Keratinocyte (primary cell): ENCODE measurements around the gene PHF14. TPM values are rescaled to one million over a fixed set of nuclear protein-coding genes. Genes with fewer than 3 reads are reported as not detected.

ENCODE experiments used
- DNase-seq: peaks from one replicate; pipeline ENCODE4 v3.0.0-alpha.2; 2011; ENCODE audit warnings: low read depth, missing footprints, low spot score
- FAIRE-seq: peaks from 2 replicates; lab custom pipeline; 2011; peaks lifted over from hg19 to GRCh38; lab: Jason Lieb, UNC
- H2AFZ ChIP-seq: 2 replicates; pipeline ENCODE4 v1.6.0; 2012; ENCODE audit warnings: low read length, control low read depth, inconsistent platforms; ENCODE audit not compliant: control insufficient read depth
- H3K27ac ChIP-seq: 2 replicates; pipeline ENCODE4 v1.5.1; 2011; ENCODE audit warnings: low read length; ENCODE audit not compliant: control insufficient read depth, insufficient read depth
- H3K27me3 ChIP-seq: 3 replicates; pipeline ENCODE4 v1.6.0; 2011; ENCODE audit warnings: low read length; ENCODE audit not compliant: control insufficient read depth, insufficient read depth; ENCODE audit errors: extremely low read depth
- H3K36me3 ChIP-seq, 2 experiments: 2 replicates in 1 of 2; 3 replicates in 1 of 2; pipeline ENCODE4 v1.5.1; 2011; ENCODE audit warnings: low read length in 2 of 2, mild to moderate bottlenecking in 1 of 2; ENCODE audit not compliant: control insufficient read depth in 2 of 2, insufficient read depth in 2 of 2; ENCODE audit errors: extremely low read depth in 1 of 2
- H3K4me1 ChIP-seq: 3 replicates; pipeline ENCODE4 v1.5.1; 2011; ENCODE audit warnings: low read length; ENCODE audit not compliant: control insufficient read depth, insufficient read depth; ENCODE audit errors: extremely low read depth
- H3K4me2 ChIP-seq: 3 replicates; pipeline ENCODE4 v1.6.0; 2011; ENCODE audit warnings: low read depth, low read length; ENCODE audit not compliant: control insufficient read depth, insufficient read depth; ENCODE audit errors: extremely low read depth
- H3K4me3 ChIP-seq, 3 experiments: fragments of 200-600 bp in 1 of 3; sonication (generic) in 1 of 3; 2 replicates in 2 of 3; 3 replicates in 1 of 3; pipeline ENCODE4 v1.5.1; 2011 to 2016; ENCODE audit warnings: low read length in 3 of 3, mild to moderate bottlenecking in 3 of 3, control low read depth in 2 of 3, inconsistent platforms in 1 of 3, low read depth in 1 of 3, mixed read lengths in 1 of 3, mixed run types in 1 of 3, moderate library complexity in 1 of 3; ENCODE audit not compliant: control insufficient read depth in 2 of 3, insufficient read depth in 2 of 3; ENCODE audit errors: extremely low read depth in 1 of 3
- H3K79me2 ChIP-seq: 2 replicates; pipeline ENCODE4 v1.6.0; 2012; ENCODE audit warnings: low read length; ENCODE audit not compliant: control insufficient read depth, insufficient read depth
- H3K9ac ChIP-seq: 3 replicates; pipeline ENCODE4 v1.6.0; 2011; ENCODE audit warnings: low read length; ENCODE audit not compliant: control insufficient read depth, insufficient read depth; ENCODE audit errors: extremely low read depth
- H3K9me1 ChIP-seq: 3 replicates; pipeline ENCODE4 v1.6.0; 2011; ENCODE audit warnings: low read length; ENCODE audit not compliant: control insufficient read depth, insufficient read depth; ENCODE audit errors: extremely low read depth
- H3K9me3 ChIP-seq: 2 replicates; pipeline ENCODE4 v1.5.1; 2012; ENCODE audit warnings: low read depth, low read length; ENCODE audit not compliant: control insufficient read depth
- H4K20me1 ChIP-seq: 3 replicates; pipeline ENCODE4 v1.6.0; 2011; ENCODE audit warnings: low read length; ENCODE audit not compliant: control insufficient read depth, insufficient read depth; ENCODE audit errors: extremely low read depth
- CTCF ChIP-seq, 3 experiments: IDR thresholded peaks in 1 of 3; conservative IDR thresholded peaks in 1 of 3; optimal IDR thresholded peaks in 1 of 3; 2 replicates in 2 of 3; 3 replicates in 1 of 3; pipeline versions ENCODE3 to v1.5.1; 2011; ENCODE audit warnings: low read length in 3 of 3, mild to moderate bottlenecking in 3 of 3, moderate library complexity in 2 of 3, control low read depth in 1 of 3, inconsistent platforms in 1 of 3; ENCODE audit not compliant: insufficient read depth in 2 of 3; ENCODE audit errors: extremely low read depth in 1 of 3
- EZH2 ChIP-seq: IDR thresholded peaks from one replicate; pipeline ENCODE4 v1.6.1; 2012; ENCODE audit warnings: inconsistent platforms, mild to moderate bottlenecking, low read length, moderate library complexity
- dilution Hi-C: fragments of 300-500 bp; cut with MboI; formaldehyde crosslinking; loops from one replicate; pipeline ENCODE4 v1.7.0; 2020; ENCODE audit warnings: low sequenced_read_pairs; ENCODE audit not compliant: extremely low pct_ligation_motif_present
- polyA plus RNA-seq, 5 experiments: library from polyadenylated mRNA; depleted of rRNA in 3 of 5; stranded (reverse) in 3 of 5; stranded (forward) in 1 of 5; unstranded in 1 of 5; fragments of >200 nt; gene quantifications; 1 replicate in 1 of 5; 2 replicates in 3 of 5; 3 replicates in 1 of 5; pipeline versions ENCODE4 v1.2.1 to v1.2.3, GENCODE V29; 2011 to 2012; ENCODE audit warnings: missing spikeins in 2 of 5, low read depth in 1 of 5, low replicate concordance in 1 of 5

The PHF14 gene
- polyA plus RNA-seq, 1 donor (not counting 4 experiments of a cell fraction or from before 2014, with no cell fraction given): 16.9 TPM

DNA sequence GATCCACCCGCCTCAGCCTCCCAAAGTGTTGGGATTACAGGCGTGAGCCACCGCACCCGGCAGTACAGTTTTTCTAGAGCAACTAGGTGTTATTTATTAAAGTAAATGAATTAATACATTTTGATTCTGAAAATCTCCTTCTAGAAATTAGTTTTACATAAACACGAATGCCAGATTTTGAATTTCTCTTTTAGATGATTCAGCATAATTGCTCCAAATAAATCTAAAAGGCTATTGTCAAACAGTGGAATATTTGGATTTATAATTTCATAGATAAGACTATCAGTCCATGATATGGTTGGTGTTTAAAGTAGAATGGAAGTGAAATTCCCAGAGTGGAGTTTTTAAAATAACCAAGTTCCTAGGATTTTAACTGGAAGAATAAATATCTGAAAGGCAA lies 1.5 kb upstream of the PHF14 start:
- FAIRE-seq (no peak), DNase-seq (no peak)
- no peaks in the 10 kb centered on the region for H3K36me3 ChIP-seq
- no peaks in the 10 kb centered on the region for H3K27me3 ChIP-seq
- no peaks in the 10 kb centered on the region for H3K9me3 ChIP-seq
- peaks cover 7% of the 10 kb centered on the region for H3K79me2 ChIP-seq
- H3K27ac ChIP-seq: no peak overlapping the region
- H3K4me2 ChIP-seq: no peak overlapping the region
- no peak overlapping the region for H3K9ac ChIP-seq
- no peaks in the 10 kb centered on the region for H3K9me1 ChIP-seq
- H3K4me3 ChIP-seq: no peak overlapping the region
- dilution Hi-C loops: no loop called here
- H3K4me1 ChIP-seq: peaks cover 8% of the 10 kb centered on the region
- no peaks in the 10 kb centered on the region for H4K20me1 ChIP-seq
- TF ChIP-seq CTCF (optimal IDR thresholded peaks at IDR 0.05 in 1 of 3, IDR thresholded peaks at IDR 0.05 in 1 of 3, conservative IDR thresholded peaks at IDR 0.05 in 1 of 3; ENCODE audit: extremely low read depth in 1 of 3, insufficient read depth in 2 of 3, low read length in 3 of 3) (no peak), EZH2 (no peak)
- H2AFZ ChIP-seq: no peak overlapping the region

DNA sequence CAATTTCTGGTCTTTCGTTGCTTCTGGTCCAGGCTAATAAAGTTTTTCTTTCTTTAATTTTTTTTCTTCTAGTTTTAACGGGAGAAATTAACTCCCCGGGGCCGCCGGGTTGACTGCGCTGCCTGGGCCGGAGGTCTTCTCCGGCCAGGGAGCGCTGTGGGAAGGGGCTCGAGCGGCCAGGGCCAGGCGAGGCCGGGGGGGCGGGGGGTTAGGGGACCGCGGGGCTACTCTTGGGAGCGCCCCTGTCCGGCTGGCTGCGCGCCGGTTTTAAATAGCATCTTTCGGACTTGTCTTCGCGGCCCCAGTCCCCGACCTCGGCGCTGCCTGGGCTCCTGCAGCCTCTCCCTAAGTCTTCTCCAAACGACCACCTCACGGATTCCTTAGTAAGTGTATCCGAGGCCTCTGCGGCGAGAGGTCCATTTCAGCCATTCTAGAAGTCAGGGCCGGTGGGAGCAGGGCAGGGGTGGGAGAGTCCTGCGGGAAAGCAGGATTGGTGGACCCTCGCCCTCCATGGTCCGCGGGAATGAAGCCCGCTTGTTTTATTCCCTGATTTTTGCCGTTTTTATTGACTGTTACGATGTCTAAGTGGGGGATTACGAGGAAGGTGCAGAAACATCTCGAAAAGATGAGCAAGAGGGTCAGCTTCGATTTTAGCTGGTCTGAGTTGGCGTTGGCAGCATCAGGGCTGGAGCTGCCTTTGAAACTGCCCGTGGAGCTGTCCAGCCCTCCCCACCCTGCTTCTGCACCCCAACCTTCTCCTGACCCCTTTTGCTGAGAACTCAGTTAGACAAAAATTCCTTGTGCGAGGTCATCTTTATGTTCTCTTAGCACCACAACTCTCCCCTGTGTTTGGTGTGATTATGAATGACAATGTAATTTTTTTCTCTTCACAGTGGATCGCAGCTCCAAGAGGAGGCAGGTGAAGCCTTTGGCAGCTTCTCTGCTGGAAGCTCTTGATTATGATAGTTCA lies 555 bp downstream of the PHF14 start:
- FAIRE-seq (no peak), DNase-seq (no peak)
- peak overlapping the region; percentile 94 for H3K4me2 ChIP-seq
- no peaks in the 10 kb centered on the region for H4K20me1 ChIP-seq
- TF ChIP-seq CTCF (optimal IDR thresholded peaks at IDR 0.05 in 1 of 3, IDR thresholded peaks at IDR 0.05 in 1 of 3, conservative IDR thresholded peaks at IDR 0.05 in 1 of 3; ENCODE audit: extremely low read depth in 1 of 3, insufficient read depth in 2 of 3, low read length in 3 of 3) (no peak), EZH2 (no peak)
- H3K27ac ChIP-seq: peak overlapping the region; percentile 75
- dilution Hi-C loops: no loop called here
- no peaks in the 10 kb centered on the region for H3K27me3 ChIP-seq
- H3K4me3 ChIP-seq: peak overlapping the region; percentile 76 to 95 (median 92)
- peak overlapping the region; percentile 80 for H2AFZ ChIP-seq
- peak overlapping the region; percentile 84 for H3K9ac ChIP-seq
- H3K4me1 ChIP-seq: peaks cover 8% of the 10 kb centered on the region
- no peaks in the 10 kb centered on the region for H3K36me3 ChIP-seq
- H3K79me2 ChIP-seq: peaks cover 18% of the 10 kb centered on the region
- no peaks in the 10 kb centered on the region for H3K9me1 ChIP-seq
- no peaks in the 10 kb centered on the region for H3K9me3 ChIP-seq
